GM12874 (cell line): Measurements from ENCODE around the gene IAH1.

Source experiments
- TF ChIP-seq, protein P1 (sequence below): IDR thresholded peaks from 2 replicates; pipeline ENCODE4 v1.5.1; 2011; ENCODE audit warnings: low read depth, mild to moderate bottlenecking, control low read depth, low read length, moderate library complexity; ENCODE audit not compliant: insufficient read depth

The IAH1 gene

DNA sequence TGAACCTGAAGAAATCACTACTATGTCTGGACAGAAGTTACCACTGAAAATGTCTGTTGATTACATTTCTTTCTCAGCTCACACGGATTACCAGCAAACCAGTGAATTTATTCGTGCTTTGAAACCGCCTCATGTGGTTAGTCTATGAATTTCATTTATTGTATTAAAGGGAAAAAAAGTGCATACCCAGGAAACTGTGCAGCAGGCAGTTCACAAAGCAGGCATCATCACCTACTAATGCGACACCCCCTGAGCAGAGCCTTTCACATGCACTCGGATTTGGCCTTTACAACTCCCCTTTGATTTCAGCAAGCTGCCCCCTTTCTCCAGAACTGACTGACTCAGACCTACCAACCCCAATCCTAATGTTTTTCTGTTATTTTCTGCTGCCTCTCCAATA lies 30.8 kb upstream of the IAH1 start:
- TF ChIP-seq, protein P1, sequence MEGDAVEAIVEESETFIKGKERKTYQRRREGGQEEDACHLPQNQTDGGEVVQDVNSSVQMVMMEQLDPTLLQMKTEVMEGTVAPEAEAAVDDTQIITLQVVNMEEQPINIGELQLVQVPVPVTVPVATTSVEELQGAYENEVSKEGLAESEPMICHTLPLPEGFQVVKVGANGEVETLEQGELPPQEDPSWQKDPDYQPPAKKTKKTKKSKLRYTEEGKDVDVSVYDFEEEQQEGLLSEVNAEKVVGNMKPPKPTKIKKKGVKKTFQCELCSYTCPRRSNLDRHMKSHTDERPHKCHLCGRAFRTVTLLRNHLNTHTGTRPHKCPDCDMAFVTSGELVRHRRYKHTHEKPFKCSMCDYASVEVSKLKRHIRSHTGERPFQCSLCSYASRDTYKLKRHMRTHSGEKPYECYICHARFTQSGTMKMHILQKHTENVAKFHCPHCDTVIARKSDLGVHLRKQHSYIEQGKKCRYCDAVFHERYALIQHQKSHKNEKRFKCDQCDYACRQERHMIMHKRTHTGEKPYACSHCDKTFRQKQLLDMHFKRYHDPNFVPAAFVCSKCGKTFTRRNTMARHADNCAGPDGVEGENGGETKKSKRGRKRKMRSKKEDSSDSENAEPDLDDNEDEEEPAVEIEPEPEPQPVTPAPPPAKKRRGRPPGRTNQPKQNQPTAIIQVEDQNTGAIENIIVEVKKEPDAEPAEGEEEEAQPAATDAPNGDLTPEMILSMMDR: no peak

DNA sequence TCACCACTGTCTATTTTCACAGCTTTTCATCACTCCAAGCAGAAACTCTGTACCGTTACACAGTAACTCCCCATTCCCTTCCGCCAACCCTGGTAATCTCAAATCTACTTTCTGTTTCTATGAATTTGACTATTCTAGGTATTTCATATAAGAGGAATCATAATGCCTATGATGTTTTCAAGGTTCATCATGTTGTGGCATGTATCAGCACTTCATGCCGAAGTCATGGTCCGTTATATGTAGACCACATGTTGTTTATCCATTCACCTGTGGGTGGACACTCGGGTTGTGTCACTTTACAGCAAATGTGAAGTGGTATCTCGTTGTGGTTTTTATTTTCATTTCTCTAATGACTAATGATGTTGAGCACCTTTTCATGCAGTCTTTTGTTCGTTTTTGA lies 29.3 kb upstream of the IAH1 start:
- TF ChIP-seq, protein P1: no peak

DNA sequence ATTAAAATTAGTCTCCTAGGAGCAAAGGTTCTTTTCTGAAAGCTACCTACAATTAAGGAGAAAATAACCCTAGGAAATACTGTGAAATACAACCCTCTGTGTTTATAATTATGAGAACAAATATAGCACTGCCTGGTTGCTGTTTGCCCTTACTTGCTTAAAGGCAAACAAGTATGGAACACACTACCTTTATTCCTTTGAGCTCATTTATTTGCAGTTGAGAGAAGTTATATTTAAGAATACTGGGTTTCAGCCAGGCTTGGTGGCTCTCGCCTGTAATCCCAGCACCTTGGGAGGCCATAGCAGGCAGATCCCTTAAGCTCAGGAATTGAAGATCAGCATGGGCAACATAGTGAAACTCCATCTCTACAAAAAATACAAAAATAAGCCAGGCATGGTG lies 23.1 kb upstream of the IAH1 start:
- TF ChIP-seq, protein P1: no peak

DNA sequence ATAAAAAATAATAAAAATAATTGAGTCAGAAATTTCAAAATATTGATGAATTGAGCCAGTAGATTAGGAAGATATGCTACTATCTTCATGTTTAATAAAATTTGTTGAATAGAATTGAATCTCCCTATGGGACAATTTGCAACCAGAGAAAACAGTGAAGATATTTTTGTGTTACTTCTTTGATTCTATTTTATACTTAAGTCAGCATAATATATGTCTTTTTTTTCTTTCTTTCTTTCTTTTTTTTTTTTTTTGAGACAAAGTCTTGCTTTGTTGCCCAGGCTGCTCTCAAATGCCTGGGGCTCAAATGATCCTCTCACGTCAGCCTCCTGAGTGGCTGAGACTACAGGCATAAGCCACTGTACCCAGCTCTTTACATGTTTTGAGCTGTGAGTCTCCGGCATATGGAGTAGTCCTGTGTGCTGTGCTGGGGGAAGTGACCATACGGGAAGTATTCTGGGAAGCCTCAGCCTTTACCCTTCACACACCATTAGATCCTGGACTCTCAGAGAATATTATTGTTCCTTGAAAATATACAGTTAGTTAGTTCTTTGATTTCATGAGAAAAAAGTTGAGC lies 13.8 kb upstream of the IAH1 start:
- TF ChIP-seq, protein P1: no peak

DNA sequence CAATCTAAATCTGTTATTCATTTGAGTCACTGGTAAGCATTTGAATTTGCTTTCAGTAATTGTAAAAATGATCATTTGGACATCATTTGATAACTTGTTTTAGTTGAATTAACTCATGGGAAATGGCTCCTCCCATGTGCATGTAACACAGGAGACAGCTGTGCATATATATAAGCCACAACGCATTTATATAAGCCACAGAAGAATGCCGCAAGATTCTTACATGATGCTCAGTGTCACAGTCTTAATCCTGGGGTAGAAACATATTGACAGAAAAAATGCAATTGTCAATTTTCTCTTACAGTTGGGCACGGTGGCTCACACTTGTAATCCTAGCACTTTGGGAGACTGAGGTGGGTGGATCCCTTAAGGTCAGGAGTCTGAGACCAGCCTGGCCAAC lies 13.3 kb upstream of the IAH1 start:
- TF ChIP-seq, protein P1: no peak

DNA sequence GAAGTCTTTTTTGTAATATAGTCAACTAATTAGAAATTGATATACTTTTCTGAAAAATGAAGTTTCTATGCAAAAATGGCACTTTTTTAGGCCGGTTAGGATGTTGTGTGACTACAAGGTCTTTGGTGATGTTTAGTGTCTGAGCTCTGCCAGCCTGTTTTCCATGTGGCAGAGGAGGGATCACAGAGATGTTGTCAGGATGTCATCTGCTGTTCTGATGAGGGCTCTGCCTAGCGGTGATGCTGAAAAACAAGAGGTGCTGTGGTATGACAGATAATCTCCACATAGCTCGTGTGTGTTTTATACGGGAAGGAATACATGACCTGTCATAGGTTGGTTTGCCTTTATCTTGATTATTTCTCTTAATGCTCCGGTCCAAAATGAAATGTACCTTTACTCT lies 12.0 kb upstream of the IAH1 start:
- TF ChIP-seq, protein P1: no peak

DNA sequence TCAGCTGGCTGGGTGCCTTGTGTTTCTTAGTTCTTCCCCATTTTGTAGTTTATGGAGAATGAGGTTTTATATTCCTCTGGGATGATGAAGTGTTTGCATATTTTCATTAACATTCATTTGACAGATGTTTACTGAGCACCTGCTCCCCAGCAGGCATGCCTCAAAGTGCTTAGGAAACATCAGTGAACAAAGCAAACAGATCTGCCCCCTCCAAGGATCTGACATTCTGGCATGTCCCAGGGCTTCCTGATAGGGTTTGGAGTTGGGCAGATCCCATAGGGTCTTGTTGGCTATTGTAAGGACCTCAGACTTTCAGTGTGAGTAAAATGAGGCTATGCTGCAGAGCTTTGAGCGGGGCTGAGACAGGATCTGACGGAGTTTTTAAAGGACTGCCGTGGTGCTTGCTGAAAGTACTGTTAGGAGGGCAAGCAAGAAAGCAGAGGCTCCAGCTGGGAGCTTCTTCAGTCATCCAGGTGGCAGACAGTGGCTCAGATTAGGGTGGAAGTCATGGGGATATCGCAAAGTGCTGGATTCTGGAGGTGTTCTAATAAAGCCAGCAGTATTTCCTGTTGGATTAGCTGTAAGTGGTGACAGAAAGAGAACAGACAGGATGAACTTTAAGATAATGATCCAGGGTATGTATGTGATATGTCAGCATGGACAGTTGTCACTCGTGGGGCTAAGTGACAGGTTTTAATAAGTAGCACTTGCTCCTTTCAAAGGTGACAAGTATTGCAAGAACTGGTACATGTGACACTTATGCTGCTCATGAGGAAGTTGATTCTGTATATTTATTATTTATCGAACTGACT lies 11.3 kb upstream of the IAH1 start:
- TF ChIP-seq, protein P1: no peak
